Small intestine (tissue), 7 donors: ENCODE results near the gene STARD3. TPM values are rescaled to one million over a fixed set of nuclear protein-coding genes. Genes with fewer than 3 reads are reported as not detected.
A peak's percentile ranks its signal among the peaks of the same experiment; 100 is the strongest.

Experiments used
- DNase-seq, 2 donors: peaks; one replicate each; pipeline versions ENCODE4 v3.0.0 to v3.0.0-alpha.2; 2013
- FAIRE-seq: peaks from 2 replicates; lab custom pipeline; 2012; peaks lifted over from hg19 to GRCh38; lab: Jason Lieb, UNC
- H3K27ac ChIP-seq, 3 donors: one replicate each; pipeline ENCODE4 v1.5.1; 2013; ENCODE audit warnings: low read length in 2 of 3, mild to moderate bottlenecking in 2 of 3, control low read depth in 1 of 3, inconsistent platforms in 1 of 3, low read depth in 1 of 3, moderate library complexity in 1 of 3
- H3K27me3 ChIP-seq, 3 donors: one replicate each; pipeline ENCODE4 v1.6.1; 2013; ENCODE audit warnings: low read length in 3 of 3, inconsistent platforms in 1 of 3; ENCODE audit not compliant: control insufficient read depth in 3 of 3, insufficient read depth in 3 of 3
- H3K36me3 ChIP-seq, 3 donors: one replicate each; pipeline ENCODE4 v1.6.1; 2013; ENCODE audit warnings: low read length in 3 of 3, inconsistent platforms in 1 of 3, low read depth in 1 of 3, mild to moderate bottlenecking in 1 of 3, moderate library complexity in 1 of 3; ENCODE audit not compliant: control insufficient read depth in 3 of 3, insufficient read depth in 2 of 3
- H3K4me1 ChIP-seq, 3 donors: one replicate each; pipeline ENCODE4 v1.6.1; 2013; ENCODE audit warnings: low read length in 2 of 3, inconsistent platforms in 1 of 3, low read depth in 1 of 3, mild to moderate bottlenecking in 1 of 3, moderate library complexity in 1 of 3; ENCODE audit not compliant: control insufficient read depth in 3 of 3, insufficient read depth in 2 of 3
- H3K4me3 ChIP-seq, 3 donors: one replicate each; pipeline ENCODE4 v1.5.1; 2013; ENCODE audit warnings: low read length in 3 of 3, control low read depth in 1 of 3, inconsistent platforms in 1 of 3, low read depth in 1 of 3, mild to moderate bottlenecking in 1 of 3, moderate library complexity in 1 of 3
- H3K9me3 ChIP-seq, 2 donors: one replicate each; pipeline ENCODE4 v1.6.1; 2013; ENCODE audit warnings: low read depth in 1 of 2, low read length in 1 of 2; ENCODE audit not compliant: control insufficient read depth in 2 of 2, insufficient read depth in 1 of 2
- WGBS, 3 donors: extraction: QIAGEN DNeasy Blood & Tissue Kit; methylation state at CpG; one replicate each; pipeline ENCODE4 v1.1.7; 2013; 5-methylcytosine and 5-hydroxymethylcytosine counted together
- polyA plus RNA-seq, 4 donors: library from polyadenylated mRNA; stranded (reverse) in 3 of 4; unstranded in 1 of 4; fragments of 200-250 nt in 3 of 4; fragments of 120-200 nt in 1 of 4; gene quantifications; one replicate each; pipeline versions ENCODE4 v1.2.1 to v1.2.3, GENCODE V29; 2013
- donor health status: healthy with polysubstance abuse.
- donor health status: control.
- donor health status: control.
- donor health status: Bipolar disorder and iron deficiency.
- donor health status: healthy.

Gene STARD3
- polyA plus RNA-seq, 4 donors = 56.0 to 80.2 (median 67.6) TPM

DNA sequence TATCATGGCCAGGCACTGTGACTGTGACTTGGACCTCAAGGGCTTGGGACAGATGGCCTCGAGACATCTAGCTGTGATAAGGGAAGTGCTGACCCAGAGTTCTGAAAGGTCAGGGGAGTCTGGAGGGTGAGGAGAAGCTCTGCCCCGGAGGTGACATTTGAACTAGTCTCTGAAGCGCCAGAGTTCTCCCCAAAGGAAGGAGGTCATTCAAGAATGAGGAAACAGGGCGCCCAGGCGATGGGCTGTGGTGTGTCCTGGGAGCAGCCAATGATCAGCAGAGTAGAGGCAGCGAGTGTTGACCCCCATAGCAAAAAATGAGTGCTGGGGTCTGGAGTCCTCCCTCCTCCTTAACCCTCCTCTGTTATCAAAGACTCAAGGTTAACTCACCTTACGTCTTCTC lies 4.9 kb downstream of the STARD3 start:
- Histone ChIP-seq H3K36me3 (peaks cover 0 to 59% (median 0%) of the 10 kb centered on the region in 3 donors), H3K27me3 (no peaks in the 10 kb centered on the region), H3K9me3 (no peaks in the 10 kb centered on the region), H3K4me1 (peaks cover 7 to 48% (median 14%) of the 10 kb centered on the region in 3 donors), H3K27ac (no peak overlapping the region), H3K4me3 (no peak overlapping the region)
- no peak for DNase-seq
- 75 to 87% (median 79%) methylated on average over 7 of the region's 7 CpGs for WGBS, 3 donors
- FAIRE-seq = no peak

DNA sequence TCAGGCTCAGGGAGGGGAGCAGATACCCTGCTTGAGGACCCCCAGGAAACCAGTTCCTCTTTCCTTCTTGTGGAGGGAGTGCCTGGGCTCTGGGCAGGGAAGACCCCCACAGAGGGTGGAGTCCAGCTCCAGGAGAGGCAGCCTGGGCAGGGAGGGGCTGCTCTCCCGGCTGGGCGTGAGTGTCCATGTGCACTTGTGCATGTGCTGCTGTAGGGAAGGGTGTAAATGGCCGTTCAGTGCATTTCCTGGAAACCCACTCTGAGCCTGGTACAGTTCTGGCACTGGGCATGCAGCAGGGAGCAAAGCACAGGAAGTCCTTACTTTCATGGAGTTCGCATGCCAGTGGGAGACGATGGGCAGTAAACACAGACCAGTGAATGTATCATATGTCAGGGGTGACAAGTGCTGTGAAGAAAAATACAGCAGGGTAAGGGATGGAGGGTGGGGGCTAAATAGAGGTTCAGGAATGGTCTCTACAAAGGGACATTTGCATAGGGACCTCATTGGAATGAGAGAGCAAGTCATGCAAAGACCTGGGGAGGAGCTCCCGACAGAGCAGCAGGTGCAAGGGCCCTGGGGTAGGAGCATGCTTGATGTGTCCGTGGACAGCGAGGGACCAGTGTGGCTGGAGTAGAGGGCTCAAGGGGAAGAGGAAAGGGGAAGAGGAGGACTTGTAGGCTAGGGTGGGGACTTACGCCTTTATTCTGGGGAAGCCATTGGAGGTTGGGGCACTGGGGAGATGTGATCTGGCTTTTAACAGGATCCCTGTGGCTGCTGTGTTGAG lies 5.5 kb downstream of the STARD3 start:
- H3K27ac ChIP-seq = no peak overlapping the region
- peaks cover 0 to 64% (median 0%) of the 10 kb centered on the region in 3 donors for H3K36me3 ChIP-seq
- H3K9me3 ChIP-seq = no peaks in the 10 kb centered on the region
- H3K4me1 ChIP-seq = peaks cover 7 to 48% (median 14%) of the 10 kb centered on the region in 3 donors
- H3K4me3 ChIP-seq = no peak overlapping the region
- FAIRE-seq (no peak), DNase-seq (no peak)
- 81 to 90% (median 87%) methylated on average over 9 of the region's 9 CpGs for WGBS, 3 donors
- no peaks in the 10 kb centered on the region for H3K27me3 ChIP-seq

DNA sequence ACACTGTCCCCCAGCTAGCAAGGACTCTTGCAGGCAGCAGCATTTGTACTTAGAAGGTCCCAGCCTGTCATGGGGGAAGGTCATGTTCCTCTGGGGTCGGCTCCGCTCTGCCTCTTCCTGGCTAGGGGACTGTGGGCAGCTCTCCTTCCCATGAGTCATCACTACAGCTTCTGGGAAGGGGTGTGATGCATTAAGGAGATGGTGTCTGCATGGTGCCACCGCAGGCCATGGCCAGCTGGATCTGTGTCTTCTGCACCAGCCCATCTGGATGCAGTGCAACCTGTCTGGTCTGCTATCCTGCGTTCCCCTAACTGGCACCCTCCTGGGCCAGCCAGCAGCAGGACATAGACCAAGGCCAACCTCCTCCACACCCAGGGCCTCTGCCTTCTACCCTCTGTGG lies 6.3 kb downstream of the STARD3 start:
- FAIRE-seq (no peak), DNase-seq (no peak)
- no peak overlapping the region for H3K27ac ChIP-seq

DNA sequence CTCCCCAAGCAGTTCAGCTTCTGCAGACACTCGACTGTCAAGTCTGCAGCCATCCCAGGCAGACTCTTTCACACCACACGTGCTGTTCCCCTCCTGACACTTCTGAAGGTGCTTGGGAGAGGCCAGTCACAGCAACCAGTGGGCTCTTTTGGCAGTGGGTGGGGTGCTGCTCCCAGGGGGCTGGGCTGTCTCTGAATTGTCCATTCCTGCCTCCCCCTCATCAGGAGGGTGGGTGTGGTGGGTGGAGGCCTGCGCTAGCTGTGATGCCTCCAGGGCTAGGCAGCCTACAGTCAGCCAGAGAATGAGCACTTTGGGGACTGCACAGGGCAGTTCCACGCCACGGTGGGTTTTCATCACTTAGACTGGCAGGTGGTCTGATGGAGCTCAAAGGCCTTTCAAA lies 10.3 kb downstream of the STARD3 start:
- WGBS, 3 donors = 81 to 88% (median 82%) methylated on average over 5 of the region's 5 CpGs
- Histone ChIP-seq H3K4me3 (no peak overlapping the region), H3K27me3 (no peaks in the 10 kb centered on the region), H3K36me3 (peaks cover 0 to 61% (median 0%) of the 10 kb centered on the region in 3 donors), H3K27ac (no peak overlapping the region), H3K9me3 (no peaks in the 10 kb centered on the region), H3K4me1 (peaks cover 2 to 30% (median 6%) of the 10 kb centered on the region in 3 donors)
- FAIRE-seq (no peak), DNase-seq (no peak)

More for the DNA sequence above, 6.3 kb downstream of the STARD3 start:
- H3K4me3 ChIP-seq = no peak overlapping the region
- no peaks in the 10 kb centered on the region for H3K27me3 ChIP-seq
- no peaks in the 10 kb centered on the region for H3K9me3 ChIP-seq
- peaks cover 5 to 44% (median 10%) of the 10 kb centered on the region in 3 donors for H3K4me1 ChIP-seq
- WGBS, 3 donors = 81 to 91% (median 86%) methylated on average over 3 to 4 of the region's 4 CpGs
- peaks cover 0 to 64% (median 0%) of the 10 kb centered on the region in 3 donors for H3K36me3 ChIP-seq

DNA sequence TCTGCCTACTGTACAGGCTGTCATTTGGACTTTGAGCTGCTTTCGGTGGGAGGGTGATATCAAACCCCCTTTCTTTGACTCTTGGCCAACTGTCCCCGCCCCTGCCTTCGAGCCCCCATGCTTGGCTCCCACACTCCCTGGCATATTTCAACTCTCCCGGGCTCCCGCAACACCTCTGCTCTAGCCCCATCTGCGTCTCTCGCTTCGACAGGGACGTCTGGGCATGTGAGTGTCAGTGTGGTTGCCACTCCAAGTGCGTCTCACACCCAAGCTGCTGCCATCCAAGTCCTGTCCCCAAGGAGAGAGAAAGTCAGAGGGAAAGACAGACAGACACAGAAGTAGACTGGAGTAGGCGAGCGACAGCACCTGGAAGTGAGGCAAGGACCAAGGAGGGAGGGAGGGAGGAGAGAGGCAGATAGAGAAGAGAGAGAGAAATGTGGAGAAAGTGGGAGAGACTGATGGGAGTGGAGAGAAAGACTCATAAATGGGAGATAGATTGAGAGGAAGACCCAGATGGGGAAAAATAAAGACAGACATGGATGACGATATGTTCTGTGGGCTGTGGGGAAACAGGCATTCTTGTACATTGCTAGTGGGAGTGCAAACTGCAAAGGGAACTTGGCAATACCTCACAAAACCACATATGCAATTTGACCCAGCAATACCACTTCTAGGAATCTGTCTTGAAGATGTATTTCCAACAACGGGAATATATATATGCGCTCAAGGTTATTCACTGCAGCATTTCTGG lies 11.8 kb downstream of the STARD3 start:
- DNase-seq (peak in 1 of 2 donors; percentile 35), FAIRE-seq (no peak)
- H3K27ac ChIP-seq = no peak overlapping the region
- 53 to 79% (median 71%) methylated on average over 15 of the region's 15 CpGs for WGBS, 3 donors
- H3K4me3 ChIP-seq = no peak overlapping the region
- peaks cover 0 to 54% (median 0%) of the 10 kb centered on the region in 3 donors for H3K36me3 ChIP-seq
- peaks cover 2 to 42% (median 4%) of the 10 kb centered on the region in 3 donors for H3K4me1 ChIP-seq
- no peaks in the 10 kb centered on the region for H3K9me3 ChIP-seq
- no peaks in the 10 kb centered on the region for H3K27me3 ChIP-seq

DNA sequence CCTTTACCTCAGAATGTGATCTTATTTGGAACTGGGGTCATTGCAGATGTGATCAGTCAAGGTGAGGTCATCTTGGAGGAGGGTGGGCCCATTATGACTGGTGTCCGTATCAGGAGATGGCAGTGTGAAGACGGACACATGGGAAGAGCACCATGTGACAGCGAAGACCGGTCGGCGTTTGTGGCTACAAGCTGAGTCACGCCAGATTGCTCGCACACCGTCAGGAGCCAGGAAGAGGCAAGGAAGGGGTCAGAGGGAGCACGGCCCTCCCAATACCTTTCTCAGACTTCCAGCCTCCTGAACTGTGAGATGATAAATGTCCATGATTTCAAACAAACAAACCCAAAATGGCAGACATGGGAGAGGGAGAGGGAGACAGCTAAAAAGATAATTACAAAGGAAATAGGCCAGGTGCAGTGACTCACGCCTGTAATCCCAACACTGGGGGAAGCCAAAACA lies 13.2 kb downstream of the STARD3 start:
- FAIRE-seq = no peak
- DNase-seq = no peak
- WGBS, 3 donors = 89 to 96% (median 89%) methylated on average over 11 of the region's 11 CpGs

DNA sequence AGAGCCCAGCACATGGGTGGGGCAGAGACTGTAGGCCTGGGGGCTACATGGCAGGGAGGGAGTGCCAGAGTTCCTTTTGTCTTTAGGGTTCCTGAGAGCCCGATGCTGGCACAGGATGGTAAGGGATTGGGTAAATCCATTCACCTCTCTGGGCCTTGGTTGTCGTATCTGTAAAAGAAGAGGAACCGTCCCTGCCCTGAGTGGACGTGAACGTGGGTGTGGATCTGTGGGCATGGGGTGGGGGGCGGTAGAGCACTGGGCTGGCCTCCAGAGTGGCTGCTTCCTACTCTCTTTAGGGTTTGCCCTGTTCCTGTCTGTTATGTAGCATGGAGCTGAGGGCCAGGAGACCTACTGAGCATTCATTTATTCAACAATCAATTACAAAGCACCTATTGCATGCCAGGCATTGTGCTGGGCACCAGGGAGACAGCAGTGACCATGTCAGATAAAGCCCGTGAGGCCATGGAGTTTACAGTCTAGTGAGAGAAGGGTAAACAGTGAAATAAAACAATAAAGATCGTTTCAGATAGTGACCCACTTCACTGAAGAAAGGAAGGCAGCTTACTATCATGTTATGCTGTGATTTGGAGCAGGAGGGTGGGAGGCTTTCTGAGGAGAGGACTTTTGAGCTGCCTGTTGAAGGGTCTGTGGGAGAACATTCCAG lies 15.1 kb downstream of the STARD3 start:
- no peak for FAIRE-seq
- H3K27ac ChIP-seq = peak overlapping the region in 2 of 3 donors; percentile 49 to 75

More for the DNA sequence above, 13.2 kb downstream of the STARD3 start:
- Histone ChIP-seq H3K4me1 (peaks cover 2 to 39% (median 4%) of the 10 kb centered on the region in 3 donors), H3K27me3 (no peaks in the 10 kb centered on the region), H3K9me3 (no peaks in the 10 kb centered on the region), H3K36me3 (peaks cover 0 to 57% (median 0%) of the 10 kb centered on the region in 3 donors), H3K4me3 (no peak overlapping the region), H3K27ac (no peak overlapping the region)

More for the DNA sequence above, 15.1 kb downstream of the STARD3 start:
- Histone ChIP-seq H3K4me3 (no peak overlapping the region), H3K27me3 (no peaks in the 10 kb centered on the region), H3K36me3 (peaks cover 0 to 62% (median 5%) of the 10 kb centered on the region in 3 donors), H3K4me1 (peaks cover 2 to 35% (median 4%) of the 10 kb centered on the region in 3 donors), H3K9me3 (no peaks in the 10 kb centered on the region)
- DNase-seq = peak; percentile 59 to 64
- whole genome bisulfite sequencing, 3 donors = 23 to 48% (median 39%) methylated on average over 8 of the region's 8 CpGs
